Kidney epithelial cell (primary cell): ENCODE data around the gene CEP290. TPM values are rescaled to one million over a fixed set of nuclear protein-coding genes. Genes with fewer than 3 reads are reported as not detected.

ENCODE experiments used
- DNase-seq: peaks from one replicate; pipeline ENCODE4 v3.0.0-alpha.2; 2010; ENCODE audit warnings: low read depth
- H3K27me3 ChIP-seq: 2 replicates; pipeline ENCODE4 v1.6.0; 2011; ENCODE audit warnings: low read length; ENCODE audit not compliant: control insufficient read depth, insufficient read depth
- H3K36me3 ChIP-seq: 2 replicates; pipeline ENCODE4 v1.5.1; 2011; ENCODE audit warnings: low read length; ENCODE audit not compliant: control insufficient read depth, insufficient read depth
- H3K4me3 ChIP-seq: 2 replicates; pipeline ENCODE4 v1.5.1; 2011; ENCODE audit warnings: low read depth, mild to moderate bottlenecking, control low read depth, low read length
- total RNA-seq: library from RNA; depleted of rRNA; stranded (reverse); fragments of >200 nt; gene quantifications from 2 replicates; pipeline ENCODE4 v1.2.3, GENCODE V29; 2015
- TF ChIP-seq, protein P1 (sequence below): IDR thresholded peaks from 2 replicates; pipeline ENCODE4 v1.5.1; 2011; ENCODE audit warnings: mild to moderate bottlenecking, moderate library complexity, low read length, control low read depth, inconsistent platforms; ENCODE audit not compliant: insufficient read depth, poor library complexity, severe bottlenecking

The CEP290 gene
- total RNA-seq, 1 donor from 2014 or later, result 19.3 TPM

DNA sequence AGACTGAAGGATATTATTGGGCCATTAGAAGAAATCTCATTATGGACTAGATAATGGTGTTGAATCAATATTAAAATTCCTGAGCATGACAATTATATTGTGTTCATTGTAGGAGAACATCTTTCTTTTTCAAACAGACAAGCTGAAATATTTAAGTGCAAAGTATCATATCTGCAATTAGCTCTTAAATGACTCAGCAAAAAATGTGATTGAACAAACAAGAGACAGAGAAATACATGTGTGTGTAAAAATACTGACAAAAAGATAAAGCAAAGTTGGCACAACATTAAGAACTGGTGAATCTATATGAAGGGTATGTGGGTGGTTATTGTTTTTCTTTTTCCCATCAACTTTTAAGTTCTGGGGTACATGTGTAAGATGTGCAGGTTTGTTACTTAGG lies 9.5 kb downstream of the CEP290 start:
- no peak for DNase-seq
- H3K4me3 ChIP-seq, result no peak overlapping the region
- TF ChIP-seq, protein P1, sequence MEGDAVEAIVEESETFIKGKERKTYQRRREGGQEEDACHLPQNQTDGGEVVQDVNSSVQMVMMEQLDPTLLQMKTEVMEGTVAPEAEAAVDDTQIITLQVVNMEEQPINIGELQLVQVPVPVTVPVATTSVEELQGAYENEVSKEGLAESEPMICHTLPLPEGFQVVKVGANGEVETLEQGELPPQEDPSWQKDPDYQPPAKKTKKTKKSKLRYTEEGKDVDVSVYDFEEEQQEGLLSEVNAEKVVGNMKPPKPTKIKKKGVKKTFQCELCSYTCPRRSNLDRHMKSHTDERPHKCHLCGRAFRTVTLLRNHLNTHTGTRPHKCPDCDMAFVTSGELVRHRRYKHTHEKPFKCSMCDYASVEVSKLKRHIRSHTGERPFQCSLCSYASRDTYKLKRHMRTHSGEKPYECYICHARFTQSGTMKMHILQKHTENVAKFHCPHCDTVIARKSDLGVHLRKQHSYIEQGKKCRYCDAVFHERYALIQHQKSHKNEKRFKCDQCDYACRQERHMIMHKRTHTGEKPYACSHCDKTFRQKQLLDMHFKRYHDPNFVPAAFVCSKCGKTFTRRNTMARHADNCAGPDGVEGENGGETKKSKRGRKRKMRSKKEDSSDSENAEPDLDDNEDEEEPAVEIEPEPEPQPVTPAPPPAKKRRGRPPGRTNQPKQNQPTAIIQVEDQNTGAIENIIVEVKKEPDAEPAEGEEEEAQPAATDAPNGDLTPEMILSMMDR, result no peak
- no peaks in the 10 kb centered on the region for H3K27me3 ChIP-seq
- H3K36me3 ChIP-seq, result no peaks in the 10 kb centered on the region

DNA sequence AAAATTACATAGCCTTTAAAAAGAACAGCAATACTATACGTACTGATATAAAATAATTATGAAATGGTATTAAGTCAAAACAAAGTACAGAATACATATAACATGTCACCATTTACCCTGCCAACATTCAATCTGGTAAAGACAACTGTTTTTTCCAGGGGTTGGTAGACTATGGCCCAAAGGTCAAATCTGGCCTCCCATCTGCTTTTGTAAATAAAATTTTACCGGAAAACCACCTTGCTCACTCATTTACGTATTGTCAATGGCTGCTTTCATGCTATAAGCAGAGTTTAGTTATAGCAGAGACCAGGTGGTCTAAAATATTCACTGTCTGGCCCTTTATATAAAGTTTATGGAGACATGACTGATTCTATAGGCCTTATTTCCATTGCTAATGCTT lies 14.0 kb downstream of the CEP290 start:
- no peaks in the 10 kb centered on the region for H3K36me3 ChIP-seq

DNA sequence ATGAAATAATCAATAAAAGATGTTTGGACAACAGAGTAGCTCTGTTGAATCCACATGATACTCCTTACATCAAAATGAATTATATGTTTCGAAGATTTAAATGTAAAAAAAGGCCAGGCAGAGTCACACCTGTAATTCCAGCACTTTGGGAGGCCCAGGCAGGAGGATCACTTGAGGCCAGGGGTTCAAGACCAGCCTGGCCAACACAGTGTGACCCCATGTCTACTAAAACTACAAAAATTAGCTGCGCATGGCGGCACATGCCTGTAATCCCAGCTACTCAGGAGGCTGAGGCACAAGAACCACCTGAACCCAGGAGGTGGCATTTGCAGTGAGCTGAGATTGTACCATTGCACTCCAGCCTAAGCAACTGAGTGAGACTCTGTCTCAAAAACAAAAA lies 14.8 kb downstream of the CEP290 start:
- TF ChIP-seq, protein P1, result no peak
- H3K36me3 ChIP-seq, result no peaks in the 10 kb centered on the region
- DNase-seq, result no peak

More for the DNA sequence above, 14.0 kb downstream of the CEP290 start:
- no peak for DNase-seq
- TF ChIP-seq, protein P1, result no peak
- no peaks in the 10 kb centered on the region for H3K27me3 ChIP-seq
- H3K4me3 ChIP-seq, result no peak overlapping the region

DNA sequence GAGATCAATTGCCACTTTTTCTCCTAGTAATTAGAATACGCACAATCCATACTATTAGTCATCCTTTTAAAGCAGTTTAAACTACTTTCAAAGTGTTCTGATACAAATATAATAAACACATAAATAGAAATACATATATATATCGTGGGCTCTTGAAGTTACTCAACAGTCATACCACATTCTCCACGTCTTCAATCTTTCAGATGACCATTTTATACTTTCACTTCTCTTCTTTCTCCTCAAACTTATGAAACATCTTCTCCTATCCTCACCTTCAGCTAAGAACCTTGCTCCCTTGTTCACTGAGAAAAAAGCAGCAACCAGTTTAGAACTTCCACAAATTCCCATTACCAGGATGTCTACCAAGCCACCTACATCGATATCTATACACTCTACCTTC lies 19.2 kb downstream of the CEP290 start:
- no peaks in the 10 kb centered on the region for H3K36me3 ChIP-seq
- H3K4me3 ChIP-seq, result no peak overlapping the region
- TF ChIP-seq, protein P1, result no peak
- no peaks in the 10 kb centered on the region for H3K27me3 ChIP-seq
- DNase-seq, result no peak

More for the DNA sequence above, 14.8 kb downstream of the CEP290 start:
- Histone ChIP-seq H3K4me3 (no peak overlapping the region), H3K27me3 (no peaks in the 10 kb centered on the region)

DNA sequence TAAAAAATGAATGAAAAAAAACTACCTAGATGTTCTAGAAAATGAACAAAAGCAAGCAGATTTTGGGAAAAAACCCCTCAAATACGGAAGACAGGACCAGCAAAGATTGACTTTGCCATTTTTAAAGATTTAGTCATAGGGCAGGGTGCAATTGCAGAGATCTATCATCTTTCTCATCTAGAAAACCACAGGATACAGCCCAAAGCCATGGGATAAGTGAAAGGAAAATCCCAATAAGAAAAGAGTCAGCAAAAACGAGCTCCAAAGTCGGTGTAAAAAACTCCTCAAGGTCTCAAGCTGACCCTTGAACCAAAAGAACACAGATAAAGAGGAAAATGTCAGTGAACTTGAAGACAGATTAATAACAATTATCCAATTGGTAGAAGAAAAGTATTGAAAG lies 28.0 kb downstream of the CEP290 start:
- no peak for DNase-seq
- TF ChIP-seq, protein P1, result no peak

DNA sequence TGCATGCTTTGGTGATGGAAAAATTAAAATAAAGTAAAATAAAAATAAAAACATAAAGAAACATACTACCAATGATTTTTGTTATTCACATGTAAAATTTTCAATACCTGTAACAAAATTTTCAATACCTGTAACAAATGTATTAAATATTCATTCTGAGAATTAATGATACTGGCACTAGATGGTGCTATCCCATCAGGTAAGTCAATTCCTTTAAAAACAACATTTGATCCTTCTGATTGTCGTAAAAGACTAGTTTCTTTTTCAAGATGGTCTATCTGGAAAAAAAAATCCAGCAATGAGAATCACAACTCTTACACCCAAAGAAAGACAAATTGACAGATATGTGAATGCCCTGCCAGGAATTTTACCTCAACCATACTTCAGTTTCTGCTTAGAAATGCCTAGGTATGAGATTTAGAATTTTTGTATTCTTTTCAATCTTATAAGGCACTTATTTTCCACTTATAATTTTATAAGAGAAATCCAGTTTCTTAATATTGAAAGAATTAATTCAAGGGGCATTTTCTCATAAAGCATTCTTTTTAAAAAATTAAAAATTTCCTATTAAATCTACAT lies 30.7 kb downstream of the CEP290 start:
- TF ChIP-seq, protein P1, result peak; percentile 34
- Histone ChIP-seq H3K36me3 (peaks cover 2% of the 10 kb centered on the region), H3K27me3 (no peaks in the 10 kb centered on the region), H3K4me3 (no peak overlapping the region)
- DNase-seq, result peak; percentile 18

More for the DNA sequence above, 28.0 kb downstream of the CEP290 start:
- Histone ChIP-seq H3K4me3 (no peak overlapping the region), H3K36me3 (peaks cover 2% of the 10 kb centered on the region), H3K27me3 (no peaks in the 10 kb centered on the region)
